Smooth muscle cell (in vitro differentiated cells): ENCODE measurements around the gene RDH12. TPM values are rescaled to one million over a fixed set of nuclear protein-coding genes. Genes with fewer than 3 reads are reported as not detected.

ENCODE experiments used
- DNase-seq: peaks from one replicate; lab custom pipeline; 2025; ENCODE audit not compliant: unreplicated experiment; lab: John Stamatoyannopoulos, UW
- H2AFZ ChIP-seq: fragments of 200-600 bp; sonication (generic); 2 replicates; pipeline ENCODE4 v1.6.0; 2016; ENCODE audit warnings: antibody characterized with exemption, low read depth, mild to moderate bottlenecking
- H3F3A ChIP-seq: fragments of 200-600 bp; sonication (generic); 2 replicates; pipeline ENCODE4 v1.6.0; 2017; ENCODE audit warnings: antibody characterized with exemption, low read depth
- H3K27ac ChIP-seq: fragments of 200-600 bp; sonication (generic); 2 replicates; pipeline ENCODE4 v1.5.1; 2016; ENCODE audit warnings: low read depth, mild to moderate bottlenecking
- H3K27me3 ChIP-seq: fragments of 200-600 bp; sonication (generic); 2 replicates; pipeline ENCODE4 v1.6.1; 2016; ENCODE audit warnings: low read depth, mild to moderate bottlenecking
- H3K36me3 ChIP-seq: fragments of 200-600 bp; sonication (generic); 2 replicates; pipeline ENCODE4 v1.5.1; 2016; ENCODE audit warnings: low read depth
- H3K4me1 ChIP-seq: fragments of 200-600 bp; sonication (generic); 2 replicates; pipeline ENCODE4 v1.5.1; 2016; ENCODE audit warnings: low read depth
- H3K4me2 ChIP-seq: fragments of 200-600 bp; sonication (generic); 2 replicates; pipeline ENCODE4 v1.6.0; 2016; ENCODE audit warnings: mild to moderate bottlenecking
- H3K4me3 ChIP-seq: fragments of 200-600 bp; sonication (generic); 2 replicates; pipeline ENCODE4 v1.5.1; 2016; ENCODE audit warnings: mild to moderate bottlenecking
- H3K79me2 ChIP-seq: fragments of 200-600 bp; sonication (generic); 2 replicates; pipeline ENCODE4 v1.6.0; 2016; ENCODE audit warnings: low read depth, mild to moderate bottlenecking
- H3K9ac ChIP-seq: fragments of 200-600 bp; sonication (generic); 2 replicates; pipeline ENCODE4 v1.6.0; 2016; ENCODE audit warnings: low read depth
- H3K9me3 ChIP-seq: fragments of 200-600 bp; sonication (generic); replicated peaks from 2 replicates; pipeline ENCODE4 v1.5.1; 2016; ENCODE audit warnings: low read depth
- H4K20me1 ChIP-seq: fragments of 200-600 bp; sonication (generic); 2 replicates; pipeline ENCODE4 v1.6.0; 2016; ENCODE audit warnings: low read depth
- CTCF ChIP-seq: fragments of 200-600 bp; sonication (generic); IDR thresholded peaks from 2 replicates; pipeline ENCODE4 v1.5.1; 2017; ENCODE audit warnings: borderline replicate concordance, mild to moderate bottlenecking, antibody characterized with exemption; ENCODE audit not compliant: insufficient read depth, poor library complexity, severe bottlenecking
- whole genome bisulfite sequencing: methylation state at CpG from one replicate; pipeline ENCODE4 v1.1.7; 2016; ENCODE audit warnings: low lambda C conversion rate; 5-methylcytosine and 5-hydroxymethylcytosine counted together
- polyA plus RNA-seq: library from polyadenylated mRNA; unstranded; fragments of >200 nt; fragmentation: Nextera tagmentation; extraction: Ambion mirVana; gene quantifications from 2 replicates; pipeline ENCODE4 v1.2.1, GENCODE V29; 2016
- total RNA-seq: library from RNA; depleted of rRNA; stranded (reverse); fragments of >200 nt; gene quantifications from 2 replicates; pipeline ENCODE4 v1.2.3, GENCODE V29; 2014

RDH12 gene
- total and polyA plus RNA-seq, 2 experiments from 2014 or later: 0.30 to 1.9 TPM

DNA sequence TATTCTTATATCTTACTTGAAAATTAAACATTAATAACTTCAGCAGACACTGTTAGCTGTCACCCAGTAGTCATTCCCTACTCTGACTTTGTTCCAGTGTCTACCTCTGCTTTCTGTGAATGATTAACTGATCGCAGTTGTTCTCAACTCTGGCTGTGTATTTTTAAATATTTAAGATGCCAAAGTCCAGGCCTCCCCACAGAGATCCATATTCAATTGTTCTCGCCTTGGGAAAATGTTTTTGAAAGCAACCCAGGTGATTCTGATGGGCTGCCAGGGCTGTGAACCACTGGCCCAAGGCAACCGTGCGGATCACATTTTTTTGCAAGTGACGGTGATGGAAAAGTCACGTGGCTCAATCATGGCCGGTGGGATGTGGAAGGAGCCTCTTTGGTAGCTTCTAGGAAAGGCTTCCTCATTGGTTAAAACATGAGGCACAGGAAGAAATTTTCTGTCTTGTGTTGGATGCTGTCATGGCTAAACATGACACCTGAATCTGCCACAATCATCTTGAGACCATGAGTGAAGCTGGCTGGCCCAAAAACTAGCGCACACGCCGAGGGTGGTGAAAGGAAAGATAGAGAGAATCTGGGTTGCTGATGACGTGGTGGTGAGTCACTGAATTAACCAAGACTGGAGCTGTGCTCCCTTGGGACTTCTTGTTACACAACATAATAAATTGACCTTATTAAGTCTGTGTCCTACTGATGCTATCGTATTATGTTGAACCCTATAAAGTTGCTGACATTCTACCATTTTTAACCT, 37.2 kb downstream of the RDH12 start:
- no peak for TF ChIP-seq CTCF
- Histone ChIP-seq H3K79me2 (no peaks in the 10 kb centered on the region), H2AFZ (no peak overlapping the region), H3K36me3 (no peaks in the 10 kb centered on the region), H3K9me3 (no peaks in the 10 kb centered on the region), H4K20me1 (no peaks in the 10 kb centered on the region), H3K9ac (no peak overlapping the region), H3F3A (no peaks in the 10 kb centered on the region), H3K27ac (no peak overlapping the region), H3K4me3 (no peak overlapping the region), H3K4me2 (no peak overlapping the region), H3K4me1 (no peaks in the 10 kb centered on the region), H3K27me3 (peaks cover 9% of the 10 kb centered on the region)
- no peak for DNase-seq
- WGBS: 65% methylated on average over 12 of the region's 12 CpGs

DNA sequence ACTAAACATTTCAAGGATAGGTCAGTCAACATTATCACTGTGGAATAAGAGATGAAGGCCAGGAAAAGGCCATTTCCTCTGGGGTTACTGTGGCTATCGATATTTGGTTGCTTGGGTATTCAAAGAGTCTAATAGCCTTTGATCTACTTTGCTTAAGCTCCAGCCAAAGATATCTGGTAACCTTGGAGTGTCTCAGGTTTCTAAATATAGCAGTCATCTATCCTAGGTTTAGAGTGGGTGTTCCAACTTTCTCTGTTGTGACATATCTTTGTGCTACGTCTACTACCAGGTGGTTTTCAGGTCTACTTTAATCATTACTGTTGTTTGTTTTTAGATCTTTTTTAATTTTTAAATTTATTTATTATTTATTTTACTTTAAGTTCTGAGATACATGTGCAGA, 42.4 kb downstream of the RDH12 start:
- WGBS: 84% methylated on average over 2 of the region's 2 CpGs
- Histone ChIP-seq H3K9me3 (no peaks in the 10 kb centered on the region), H3K36me3 (no peaks in the 10 kb centered on the region), H3F3A (no peaks in the 10 kb centered on the region), H3K27ac (no peak overlapping the region), H3K4me1 (no peaks in the 10 kb centered on the region), H3K4me3 (no peak overlapping the region), H3K79me2 (no peaks in the 10 kb centered on the region), H3K27me3 (peaks cover 9% of the 10 kb centered on the region), H4K20me1 (no peaks in the 10 kb centered on the region), H3K9ac (no peak overlapping the region), H3K4me2 (no peak overlapping the region), H2AFZ (no peak overlapping the region)
- no peak for DNase-seq
- no peak for TF ChIP-seq CTCF

DNA sequence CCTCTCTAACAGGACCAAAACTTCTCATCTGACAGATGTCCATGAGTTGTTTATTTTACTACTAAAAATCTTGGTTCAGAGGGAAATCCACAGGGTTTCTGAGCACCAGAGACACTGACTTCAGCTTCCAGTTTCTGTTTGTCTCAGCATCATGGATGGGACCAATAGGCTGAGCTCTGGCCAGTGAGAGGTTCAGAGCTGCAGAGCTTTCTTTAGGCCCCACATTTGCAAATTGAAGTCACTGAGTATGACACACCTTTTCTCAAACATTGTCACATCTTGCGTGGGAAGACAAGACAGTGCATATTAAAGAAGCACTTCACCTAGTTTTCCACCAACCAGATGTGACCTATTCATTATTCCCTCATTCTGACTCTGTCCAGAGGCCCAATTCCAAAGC, 45.2 kb downstream of the RDH12 start:
- WGBS: 94% methylated on average over 1 of the region's 1 CpG
- peaks cover 5% of the 10 kb centered on the region for H3K27me3 ChIP-seq
- H2AFZ ChIP-seq: no peak overlapping the region
- H3K27ac ChIP-seq: no peak overlapping the region
- TF ChIP-seq CTCF: no peak
- no peak overlapping the region for H3K4me2 ChIP-seq
- H3K9ac ChIP-seq: no peak overlapping the region
- no peak overlapping the region for H3K4me3 ChIP-seq
- no peaks in the 10 kb centered on the region for H3K9me3 ChIP-seq
- no peaks in the 10 kb centered on the region for H3K79me2 ChIP-seq
- H4K20me1 ChIP-seq: no peaks in the 10 kb centered on the region
- H3K36me3 ChIP-seq: no peaks in the 10 kb centered on the region
- DNase-seq: no peak
- no peaks in the 10 kb centered on the region for H3F3A ChIP-seq
- H3K4me1 ChIP-seq: no peaks in the 10 kb centered on the region

- no peak overlapping the region for H3K4me3 ChIP-seq
- H3K79me2 ChIP-seq: no peaks in the 10 kb centered on the region
- H3K9ac ChIP-seq: no peak overlapping the region
- no peak overlapping the region for H3K27ac ChIP-seq
- H4K20me1 ChIP-seq: no peaks in the 10 kb centered on the region
- no peak overlapping the region for H2AFZ ChIP-seq
- no peaks in the 10 kb centered on the region for H3K9me3 ChIP-seq
- H3F3A ChIP-seq: no peaks in the 10 kb centered on the region
- TF ChIP-seq CTCF: no peak
- H3K36me3 ChIP-seq: no peaks in the 10 kb centered on the region
- no peak for DNase-seq
- no peaks in the 10 kb centered on the region for H3K27me3 ChIP-seq
- H3K4me2 ChIP-seq: no peak overlapping the region
- WGBS: 97% methylated on average over 10 of the region's 10 CpGs
- no peaks in the 10 kb centered on the region for H3K4me1 ChIP-seq
Observed at GRCh38 chr14:67748312-67748711, 46.6 kb downstream of the RDH12 start.
